Panc1 (cell line): Measurements from ENCODE around the gene FBXL5. TPM values are rescaled to one million over a fixed set of nuclear protein-coding genes. Genes with fewer than 3 reads are reported as not detected.

Experiments used
- ATAC-seq: fragments of 200-7000 bp; cut with Tn5 transposase; 2 replicates; pipeline ENCODE4 v1.9.1; 2020; ENCODE audit warnings: mild to moderate bottlenecking, moderate library complexity
- BruUV-seq: library from RNA; stranded (reverse); fragments of 400-500 nt; replicated peaks from 2 replicates; lab custom pipeline; 2021; lab: Mats Ljungman, UMichigan
- CTCF ChIA-PET: fragments of 300-600 bp; sonication (Branson Sonifier 250); formaldehyde crosslinking; loops from one replicate; lab custom pipeline; 2022; ENCODE audit warnings: antibody characterized with exemption; lab: Charles Lee
- POLR2A ChIA-PET: fragments of 300-600 bp; sonication (Branson Sonifier 250); formaldehyde crosslinking; loops from one replicate; lab custom pipeline; 2022; ENCODE audit warnings: antibody characterized with exemption; lab: Charles Lee
- DNase-seq: peaks from one replicate; pipeline ENCODE4 v3.0.0-alpha.2; 2010; ENCODE audit warnings: low read depth, low spot score
- H3K27ac ChIP-seq: 2 replicates; pipeline ENCODE4 v1.5.1; 2011; ENCODE audit warnings: mild to moderate bottlenecking, low read length, inconsistent platforms
- H3K27me3 ChIP-seq: fragments of 200-500 bp; sonication (Bioruptor generic); 2 replicates; pipeline ENCODE4 v1.6.0; 2014; ENCODE audit warnings: low read length, inconsistent platforms; ENCODE audit not compliant: control insufficient read depth, insufficient read depth
- H3K36me3 ChIP-seq: fragments of 200-500 bp; sonication (Bioruptor generic); 2 replicates; pipeline ENCODE4 v1.5.1; 2014; ENCODE audit warnings: inconsistent platforms, mild to moderate bottlenecking, low read length, moderate library complexity; ENCODE audit not compliant: control insufficient read depth, insufficient read depth
- H3K4me1 ChIP-seq: 2 replicates; pipeline ENCODE4 v1.5.1; 2011; ENCODE audit warnings: inconsistent platforms, mild to moderate bottlenecking, low read length, moderate library complexity; ENCODE audit not compliant: control insufficient read depth, insufficient read depth
- H3K4me3 ChIP-seq, 2 experiments: 2 replicates each; pipeline ENCODE4 v1.5.1; 2011 to 2012; ENCODE audit warnings: low read depth in 2 of 2, low read length in 2 of 2, mild to moderate bottlenecking in 2 of 2, inconsistent platforms in 1 of 2, moderate library complexity in 1 of 2
- H3K9me3 ChIP-seq: fragments of 200-500 bp; sonication (Bioruptor generic); 2 replicates; pipeline ENCODE4 v1.5.1; 2014; ENCODE audit warnings: low read depth, mild to moderate bottlenecking, inconsistent platforms, low read length, moderate library complexity; ENCODE audit not compliant: control insufficient read depth, insufficient read depth
- CTCF ChIP-seq: fragments of 450-650 bp; IDR thresholded peaks from 2 replicates; pipeline ENCODE4 v1.5.1; 2017; ENCODE audit warnings: mild to moderate bottlenecking
- POLR2AphosphoS5 ChIP-seq: IDR thresholded peaks from 2 replicates; pipeline ENCODE4 v1.6.1; 2012; ENCODE audit warnings: mild to moderate bottlenecking, low read depth, low read length, moderate library complexity
- REST ChIP-seq, 2 experiments: IDR thresholded peaks; 2 replicates each; pipeline ENCODE4 v1.6.1; 2011 to 2012; ENCODE audit warnings: low read depth in 2 of 2, control low read depth in 1 of 2, low read length in 1 of 2, mild to moderate bottlenecking in 1 of 2, moderate library complexity in 1 of 2; ENCODE audit not compliant: insufficient read depth in 1 of 2
- SIN3A ChIP-seq: IDR thresholded peaks from 2 replicates; pipeline ENCODE4 v1.6.1; 2012; ENCODE audit warnings: low read depth, mild to moderate bottlenecking, low read length, moderate library complexity, borderline replicate concordance; ENCODE audit not compliant: insufficient read depth
- TCF7L2 ChIP-seq: IDR thresholded peaks from 2 replicates; pipeline ENCODE4 v1.6.1; 2011; ENCODE audit warnings: mild to moderate bottlenecking, low read depth, low read length, inconsistent platforms
- in situ Hi-C: cut with HindIII; loops from 2 replicates; pipeline ENCODE4 v1.10.0; 2016; ENCODE audit warnings: low sequenced_read_pairs, low pct_unique_long_range_greater_than_20kb
- intact Hi-C: fragments of 100-400 bp; cut with micrococcal nuclease; formaldehyde crosslinking; loops from one replicate; pipeline ENCODE4 v1.10.0; 2022; ENCODE audit not compliant: unreplicated experiment
- total RNA-seq: library from RNA; stranded (reverse); gene quantifications from one replicate; pipeline ENCODE4 v1.2.1, GENCODE V29; 2021; ENCODE audit not compliant: unreplicated experiment

Gene FBXL5
- total RNA-seq, 1 experiment from 2014 or later, result 20.2 TPM

GRCh38 chr4:15651676-15652075, 3.5 kb downstream of the FBXL5 start:
- no peaks in the 10 kb centered on the region for H3K27me3 ChIP-seq
- no TSS peak for BruUV-seq
- DNase-seq (no peak), ATAC-seq (no peak)
- ChIA-PET POLR2A (interaction anchor here (0.5 kb wide), 2 partner anchors 34 to 480 kb away, joined by 3 to 4 read pairs; no protein-coding TSS in a partner anchor), CTCF (no interaction called here)
- intact Hi-C loops (no loop called here), in situ Hi-C loops (no loop called here)
- no peaks in the 10 kb centered on the region for H3K9me3 ChIP-seq
- no peak overlapping the region for H3K4me3 ChIP-seq
- TF ChIP-seq POLR2AphosphoS5, result no peak
- no peak for TF ChIP-seq REST (IDR thresholded peaks at IDR 0.05; ENCODE audit: insufficient read depth in 1 of 2, low read depth in 2 of 2, low read length in 1 of 2)
- TF ChIP-seq CTCF, result no peak
- no peak for TF ChIP-seq SIN3A
- TF ChIP-seq TCF7L2, result no peak
- no peak overlapping the region for H3K27ac ChIP-seq
- H3K4me1 ChIP-seq, result peaks cover 24% of the 10 kb centered on the region
- H3K36me3 ChIP-seq, result no peaks in the 10 kb centered on the region; the same call in 1 of the 2 replicates

GRCh38 chr4:15649914-15650545, 5.1 kb downstream of the FBXL5 start:
- no peaks in the 10 kb centered on the region for H3K27me3 ChIP-seq
- ATAC-seq, result 0 out of 2 replicates have a peak, but pooled peaks have one; percentile 59
- ChIA-PET CTCF (interaction anchor here (0.6 kb wide), 1 partner anchor 134 kb away, joined by 4 read pairs; no protein-coding TSS in a partner anchor), POLR2A (no interaction called here)
- H3K36me3 ChIP-seq, result no peaks in the 10 kb centered on the region; the same call in 1 of the 2 replicates
- H3K4me3 ChIP-seq, result no peak overlapping the region
- no peak overlapping the region for H3K27ac ChIP-seq
- peak; percentile 42 for DNase-seq
- no TSS peak for BruUV-seq
- peaks cover 17% of the 10 kb centered on the region for H3K4me1 ChIP-seq
- H3K9me3 ChIP-seq, result no peaks in the 10 kb centered on the region
- in situ Hi-C loops (no loop called here), intact Hi-C loops (loop anchor here (1.0 kb wide), 1 partner anchor 171 kb away; no protein-coding TSS in a partner anchor)
- TF ChIP-seq SIN3A (no peak), CTCF (peak; percentile 77), TCF7L2 (peak; percentile 63; the same call in 1 of the 2 replicates)
